SK-N-SH treated with all-trans-retinoic acid at 6 μM for 48 hours (cell line): ENCODE measurements around the gene ADAM22.
A peak's percentile ranks its signal among the peaks of the same experiment; 100 is the strongest.

Experiments used
- ATAC-seq: fragments of 200-7000 bp; cut with Tn5 transposase; 3 replicates; pipeline ENCODE4 v1.9.1; 2020; ENCODE audit warnings: mild to moderate bottlenecking, moderate library complexity
- ARNTL ChIP-seq: fragments of 450-650 bp; formaldehyde crosslinking; IDR thresholded peaks from 2 replicates; pipeline ENCODE4 v1.5.0; 2020; ENCODE audit warnings: low read depth, mild to moderate bottlenecking, moderate library complexity, borderline replicate concordance
- BACH2 ChIP-seq: fragments of 250-450 bp; sonication (Bioruptor Pico); IDR thresholded peaks from 2 replicates; pipeline ENCODE4 v1.9.0; 2021; ENCODE audit warnings: mild to moderate bottlenecking, borderline replicate concordance
- CSDC2 ChIP-seq: fragments of 250-450 bp; sonication (Bioruptor Pico); IDR thresholded peaks from 2 replicates; pipeline ENCODE4 v1.5.0; 2020; ENCODE audit warnings: mild to moderate bottlenecking, moderate library complexity
- CSRNP3 ChIP-seq: fragments of 250-450 bp; sonication (Bioruptor Pico); IDR thresholded peaks from 2 replicates; pipeline ENCODE4 v1.5.1; 2021; ENCODE audit warnings: mild to moderate bottlenecking, moderate library complexity
- ESRRG ChIP-seq: fragments of 250-450 bp; sonication (Bioruptor Pico); IDR thresholded peaks from 2 replicates; pipeline ENCODE4 v1.6.1; 2021; ENCODE audit warnings: mild to moderate bottlenecking
- GLIS3 ChIP-seq: fragments of 250-450 bp; sonication (Bioruptor Pico); IDR thresholded peaks from 2 replicates; pipeline ENCODE4 v1.5.0; 2020; ENCODE audit warnings: mild to moderate bottlenecking, moderate library complexity
- ISL1 ChIP-seq: fragments of 250-450 bp; sonication (Bioruptor Pico); IDR thresholded peaks from 2 replicates; pipeline ENCODE4 v2.1.2; 2022; ENCODE audit warnings: mild to moderate bottlenecking, moderate library complexity
- OSR1 ChIP-seq: fragments of 250-450 bp; sonication (Bioruptor Pico); IDR thresholded peaks from 2 replicates; pipeline ENCODE4 v1.8.0; 2022; ENCODE audit warnings: moderate library complexity, mild to moderate bottlenecking, inconsistent platforms
- POU6F1 ChIP-seq: fragments of 250-450 bp; sonication (Bioruptor Pico); IDR thresholded peaks from 2 replicates; pipeline ENCODE4 v1.8.0; 2021; ENCODE audit warnings: low read depth, mild to moderate bottlenecking, moderate library complexity, borderline replicate concordance
- PPARA ChIP-seq: fragments of 250-450 bp; sonication (Bioruptor Pico); IDR thresholded peaks from 2 replicates; pipeline ENCODE4 v1.5.0; 2020; ENCODE audit warnings: mild to moderate bottlenecking, borderline replicate concordance
- RARB ChIP-seq: fragments of 250-450 bp; sonication (Bioruptor Pico); IDR thresholded peaks from 2 replicates; pipeline ENCODE4 v1.8.0; 2021; ENCODE audit warnings: mild to moderate bottlenecking, moderate library complexity
- SNAI2 ChIP-seq: fragments of 250-450 bp; sonication (Bioruptor Pico); IDR thresholded peaks from 2 replicates; pipeline ENCODE4 v1.5.0; 2020; ENCODE audit warnings: mild to moderate bottlenecking, moderate library complexity
- TCF4 ChIP-seq: fragments of 250-450 bp; sonication (Bioruptor Pico); IDR thresholded peaks from 2 replicates; pipeline ENCODE4 v1.8.0; 2021; ENCODE audit warnings: mild to moderate bottlenecking, moderate library complexity, borderline replicate concordance
- TSHZ2 ChIP-seq: fragments of 250-450 bp; sonication (Bioruptor Pico); IDR thresholded peaks from 2 replicates; pipeline ENCODE4 v1.5.0; 2020; ENCODE audit warnings: mild to moderate bottlenecking, moderate library complexity
- ZC3H10 ChIP-seq: fragments of 250-450 bp; sonication (Bioruptor Pico); IDR thresholded peaks from 2 replicates; pipeline ENCODE4 v1.5.1; 2021; ENCODE audit warnings: mild to moderate bottlenecking, moderate library complexity
- ZFP3 ChIP-seq: fragments of 250-450 bp; sonication (Bioruptor Pico); IDR thresholded peaks from 2 replicates; pipeline ENCODE4 v1.5.0; 2020; ENCODE audit warnings: mild to moderate bottlenecking, moderate library complexity
- ZFP30 ChIP-seq: fragments of 450-650 bp; formaldehyde crosslinking; IDR thresholded peaks from 2 replicates; pipeline ENCODE4 v1.5.0; 2022; ENCODE audit warnings: mild to moderate bottlenecking, moderate library complexity
- ZNF565 ChIP-seq: fragments of 450-650 bp; formaldehyde crosslinking; conservative IDR thresholded peaks from 2 replicates; pipeline ENCODE4 v1.5.0; 2020; ENCODE audit warnings: low read depth, mild to moderate bottlenecking, moderate library complexity
- ZNF70 ChIP-seq: fragments of 450-650 bp; formaldehyde crosslinking; IDR thresholded peaks from 2 replicates; pipeline ENCODE4 v1.5.0; 2020; ENCODE audit warnings: mild to moderate bottlenecking, moderate library complexity
- ZNF8 ChIP-seq: fragments of 450-650 bp; formaldehyde crosslinking; IDR thresholded peaks from 2 replicates; pipeline ENCODE4 v1.5.0; 2020; ENCODE audit warnings: mild to moderate bottlenecking, moderate library complexity
- TF ChIP-seq, protein P1 (sequence below): fragments of 250-450 bp; sonication (Bioruptor Pico); IDR thresholded peaks from 2 replicates; pipeline ENCODE4 v1.5.1; 2020; ENCODE audit warnings: low read depth, mild to moderate bottlenecking, moderate library complexity

The ADAM22 gene, protein sequence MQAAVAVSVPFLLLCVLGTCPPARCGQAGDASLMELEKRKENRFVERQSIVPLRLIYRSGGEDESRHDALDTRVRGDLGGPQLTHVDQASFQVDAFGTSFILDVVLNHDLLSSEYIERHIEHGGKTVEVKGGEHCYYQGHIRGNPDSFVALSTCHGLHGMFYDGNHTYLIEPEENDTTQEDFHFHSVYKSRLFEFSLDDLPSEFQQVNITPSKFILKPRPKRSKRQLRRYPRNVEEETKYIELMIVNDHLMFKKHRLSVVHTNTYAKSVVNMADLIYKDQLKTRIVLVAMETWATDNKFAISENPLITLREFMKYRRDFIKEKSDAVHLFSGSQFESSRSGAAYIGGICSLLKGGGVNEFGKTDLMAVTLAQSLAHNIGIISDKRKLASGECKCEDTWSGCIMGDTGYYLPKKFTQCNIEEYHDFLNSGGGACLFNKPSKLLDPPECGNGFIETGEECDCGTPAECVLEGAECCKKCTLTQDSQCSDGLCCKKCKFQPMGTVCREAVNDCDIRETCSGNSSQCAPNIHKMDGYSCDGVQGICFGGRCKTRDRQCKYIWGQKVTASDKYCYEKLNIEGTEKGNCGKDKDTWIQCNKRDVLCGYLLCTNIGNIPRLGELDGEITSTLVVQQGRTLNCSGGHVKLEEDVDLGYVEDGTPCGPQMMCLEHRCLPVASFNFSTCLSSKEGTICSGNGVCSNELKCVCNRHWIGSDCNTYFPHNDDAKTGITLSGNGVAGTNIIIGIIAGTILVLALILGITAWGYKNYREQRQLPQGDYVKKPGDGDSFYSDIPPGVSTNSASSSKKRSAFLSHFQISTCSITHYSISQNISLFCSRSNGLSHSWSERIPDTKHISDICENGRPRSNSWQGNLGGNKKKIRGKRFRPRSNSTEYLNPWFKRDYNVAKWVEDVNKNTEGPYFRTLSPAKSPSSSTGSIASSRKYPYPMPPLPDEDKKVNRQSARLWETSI

DNA sequence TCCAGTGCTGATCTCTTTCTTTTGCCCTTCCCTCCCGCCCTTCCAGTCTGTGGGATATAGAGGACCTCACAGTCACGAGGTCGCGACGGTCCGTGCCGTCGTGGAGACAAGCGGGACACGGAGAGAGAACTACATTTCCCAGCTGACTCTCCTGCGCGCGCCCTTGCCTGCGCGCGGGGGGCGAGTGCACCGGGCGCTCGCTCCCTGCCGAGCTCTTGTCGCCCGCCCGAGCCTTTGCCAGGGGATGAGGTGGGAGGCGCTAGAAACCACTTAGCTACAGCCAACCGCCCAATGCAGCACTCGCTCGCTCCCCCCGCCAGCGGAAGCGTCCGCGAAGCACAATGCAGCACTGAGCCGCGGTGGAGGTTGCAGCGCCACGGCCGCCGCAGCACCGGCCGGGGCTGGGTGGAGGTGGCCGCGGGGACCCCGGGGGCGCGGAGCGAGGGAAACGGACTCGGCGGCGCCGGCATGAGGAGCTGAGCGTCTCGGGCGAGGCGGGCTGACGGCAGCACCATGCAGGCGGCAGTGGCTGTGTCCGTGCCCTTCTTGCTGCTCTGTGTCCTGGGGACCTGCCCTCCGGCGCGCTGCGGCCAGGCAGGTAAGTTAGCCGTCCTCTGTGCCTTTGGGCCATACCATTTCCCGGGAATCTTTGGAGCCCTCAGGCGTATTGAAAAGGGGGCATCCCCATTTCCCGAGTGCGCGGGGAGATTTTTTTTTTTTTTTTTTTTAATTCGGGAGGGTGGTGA is at the start of gene ADAM22:
ADAM22 (plus strand) TSS at position 299 of the 746 bp plus-strand sequence; CDS start at position 514, 215 bp downstream.
- ATAC-seq = peak; percentile 96
- TF ChIP-seq TCF4 (CRISPR knock-in tag) = no peak
- no peak for TF ChIP-seq ZNF8 (CRISPR knock-in tag)
- no peak for TF ChIP-seq CSDC2 (CRISPR knock-in tag)
- TF ChIP-seq, protein P1, sequence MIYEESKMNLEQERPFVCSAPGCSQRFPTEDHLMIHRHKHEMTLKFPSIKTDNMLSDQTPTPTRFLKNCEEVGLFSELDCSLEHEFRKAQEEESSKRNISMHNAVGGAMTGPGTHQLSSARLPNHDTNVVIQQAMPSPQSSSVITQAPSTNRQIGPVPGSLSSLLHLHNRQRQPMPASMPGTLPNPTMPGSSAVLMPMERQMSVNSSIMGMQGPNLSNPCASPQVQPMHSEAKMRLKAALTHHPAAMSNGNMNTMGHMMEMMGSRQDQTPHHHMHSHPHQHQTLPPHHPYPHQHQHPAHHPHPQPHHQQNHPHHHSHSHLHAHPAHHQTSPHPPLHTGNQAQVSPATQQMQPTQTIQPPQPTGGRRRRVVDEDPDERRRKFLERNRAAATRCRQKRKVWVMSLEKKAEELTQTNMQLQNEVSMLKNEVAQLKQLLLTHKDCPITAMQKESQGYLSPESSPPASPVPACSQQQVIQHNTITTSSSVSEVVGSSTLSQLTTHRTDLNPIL (CRISPR knock-in tag) = no peak
- peak; percentile 81 for TF ChIP-seq TSHZ2
- no peak for TF ChIP-seq ISL1 (CRISPR knock-in tag)
- TF ChIP-seq RARB (CRISPR knock-in tag) = no peak
- no peak for TF ChIP-seq OSR1
- peak; percentile 76; the same call in 1 of the 2 replicates for TF ChIP-seq SNAI2
- TF ChIP-seq BACH2 = no peak
- peak; percentile 91 for TF ChIP-seq ZFP3 (CRISPR knock-in tag)
- TF ChIP-seq GLIS3 (CRISPR knock-in tag) = peak; percentile 70; the same call in 1 of the 2 replicates
- 0 out of 2 replicates have a peak, but pooled peaks have one; percentile 17 for TF ChIP-seq POU6F1 (CRISPR knock-in tag)
- TF ChIP-seq ZFP30 = no peak
- no peak for TF ChIP-seq ZC3H10
- no peak for TF ChIP-seq ZNF565 (CRISPR knock-in tag)
- no peak for TF ChIP-seq CSRNP3 (CRISPR knock-in tag)
- no peak for TF ChIP-seq ARNTL
- TF ChIP-seq ESRRG (CRISPR knock-in tag) = no peak

- peak; percentile 69 for ATAC-seq
- TF ChIP-seq PPARA (CRISPR knock-in tag) (no peak), RARB (CRISPR knock-in tag) (no peak), CSDC2 (CRISPR knock-in tag) (no peak), TSHZ2 (no peak), GLIS3 (CRISPR knock-in tag) (no peak), ZC3H10 (no peak), ZNF70 (CRISPR knock-in tag) (no peak), CSRNP3 (CRISPR knock-in tag) (no peak), OSR1 (no peak), POU6F1 (CRISPR knock-in tag) (no peak)
- TF ChIP-seq, protein P1 (CRISPR knock-in tag) = no peak
Observed at GRCh38 chr7:87885018-87885417, 49.0 kb upstream of the ADAM22 start.
